Transverse colon (tissue), 4 donors: ENCODE measurements around the gene GGA3. TPM values are rescaled to one million over a fixed set of nuclear protein-coding genes. Genes with fewer than 3 reads are reported as not detected.
A peak's percentile ranks its signal among the peaks of the same experiment; 100 is the strongest.

Source experiments
- DNase-seq: peaks from one replicate; pipeline ENCODE4 v3.0.0-alpha.2; 2019
- H3K27ac ChIP-seq, 4 donors: fragments of 200-600 bp; sonication (generic); 2 replicates each; pipeline ENCODE4 v1.5.1; 2016 to 2018; ENCODE audit warnings: inconsistent platforms in 4 of 4
- H3K27me3 ChIP-seq: fragments of 200-600 bp; sonication (generic); 2 replicates; pipeline ENCODE4 v1.5.1; 2017; ENCODE audit warnings: inconsistent platforms
- H3K36me3 ChIP-seq, 4 donors: fragments of 200-600 bp; sonication (generic); 2 replicates each; pipeline ENCODE4 v1.5.1; 2017 to 2019; ENCODE audit warnings: inconsistent platforms in 4 of 4
- H3K4me1 ChIP-seq, 4 donors: fragments of 200-600 bp; sonication (generic); 2 replicates each; pipeline ENCODE4 v1.5.1; 2017 to 2020; ENCODE audit warnings: inconsistent platforms in 4 of 4
- H3K4me3 ChIP-seq, 4 donors: fragments of 200-600 bp; sonication (generic); 1 replicate in 1 of 4; 2 replicates in 3 of 4; pipeline versions ENCODE4 v1.5.1 to v1.6.1; 2017 to 2019; ENCODE audit warnings: inconsistent platforms in 4 of 4
- H3K9me3 ChIP-seq, 2 donors: fragments of 200-600 bp; sonication (generic); 2 replicates each; pipeline ENCODE4 v1.5.1; 2017 to 2019; ENCODE audit warnings: inconsistent platforms in 2 of 2
- CTCF ChIP-seq, 5 experiments: fragments of 200-600 bp in 3 of 5; fragments of 450-650 bp in 2 of 5; sonication (generic) in 3 of 5; IDR thresholded peaks; 1 replicate in 2 of 5; 2 replicates in 3 of 5; pipeline ENCODE4 v1.5.1; 2016 to 2017; ENCODE audit warnings: antibody characterized with exemption in 5 of 5, inconsistent platforms in 3 of 5, mild to moderate bottlenecking in 2 of 5, moderate library complexity in 1 of 5
- EP300 ChIP-seq: sonication (generic); formaldehyde crosslinking; IDR thresholded peaks from one replicate; pipeline ENCODE4 v1.6.1; 2017; ENCODE audit warnings: antibody characterized with exemption, low read depth
- POLR2A ChIP-seq: fragments of 450-650 bp; IDR thresholded peaks from one replicate; pipeline ENCODE4 v1.6.1; 2016; ENCODE audit warnings: antibody characterized with exemption, mild to moderate bottlenecking, moderate library complexity
- POLR2AphosphoS5 ChIP-seq, 3 donors: sonication (generic); formaldehyde crosslinking; IDR thresholded peaks; one replicate each; pipeline ENCODE4 v1.6.1; 2016; ENCODE audit warnings: antibody characterized with exemption in 3 of 3
- WGBS, 2 donors: methylation state at CpG; one replicate each; pipeline ENCODE4 v1.1.5; 2018; ENCODE audit warnings: low coverage in 1 of 2; 5-methylcytosine and 5-hydroxymethylcytosine counted together
- in situ Hi-C, 4 donors: fragments of 200-750 bp; cut with MboI; loops; one replicate each; pipeline versions ENCODE4 v1.15.0 to v1.15.1; 2017; ENCODE audit warnings: low sequenced_read_pairs in 3 of 4, low pct_ligation_motif_present in 1 of 4, low pct_unique_long_range_greater_than_20kb in 1 of 4
- intact Hi-C: fragments of 100-400 bp; cut with DNase I; formaldehyde crosslinking; loops from one replicate; pipeline ENCODE4 v1.15.1; 2023; ENCODE audit warnings: low total_unique reads
- total RNA-seq, 4 donors: library from RNA; depleted of rRNA; stranded (reverse); fragments of >200 nt; gene quantifications; one replicate each; pipeline ENCODE4 v1.1.0, GENCODE V29; 2016

Gene GGA3
- total RNA-seq, 4 donors from 2014 or later = 36.2 to 134 (median 59.0) TPM

GRCh38 chr17:75242461-75243042 is 18.9 kb downstream of the GGA3 start:
- intact Hi-C loops = no loop called here
- Histone ChIP-seq H3K4me1 (no peaks in the 10 kb centered on the region), H3K27ac (peak overlapping the region in 2 of 4 donors; percentile 12 to 34), H3K9me3 (no peaks in the 10 kb centered on the region), H3K4me3 (no peak overlapping the region), H3K27me3 (no peaks in the 10 kb centered on the region), H3K36me3 (peaks cover 0 to 66% (median 21%) of the 10 kb centered on the region in 4 donors)
- TF ChIP-seq POLR2A (no peak), POLR2AphosphoS5 (IDR thresholded peaks at IDR 0.05) (peak in 1 of 3 donors; percentile 18)
- peak; percentile 37 for DNase-seq
- in situ Hi-C loops = no loop called here
- 40 to 68% methylated on average over 1 to 17 of the region's 17 CpGs for WGBS, 2 donors

- DNase-seq = no peak
- H3K27ac ChIP-seq = peak overlapping the region in 2 of 4 donors; percentile 7 to 12
- no peaks in the 10 kb centered on the region for H3K9me3 ChIP-seq
- H3K4me3 ChIP-seq = no peak overlapping the region
- WGBS, 2 donors = 73% methylated on average over 15 of the region's 15 CpGs; no CpG with 5 or more reads in 1 of the 2 donors
- intact Hi-C loops (no loop called here), in situ Hi-C loops (no loop called here)
- H3K4me1 ChIP-seq = no peaks in the 10 kb centered on the region
- no peaks in the 10 kb centered on the region for H3K27me3 ChIP-seq
- H3K36me3 ChIP-seq = peaks cover 0 to 66% (median 21%) of the 10 kb centered on the region in 4 donors
- TF ChIP-seq EP300 (no peak), CTCF (IDR thresholded peaks at IDR 0.05) (no peak), POLR2A (no peak), POLR2AphosphoS5 (IDR thresholded peaks at IDR 0.05) (no peak)
These were observed 19.4 kb downstream of the GGA3 start for GRCh38 chr17:75241996-75242460.

GRCh38 chr17:75241502-75241901 is 19.9 kb downstream of the GGA3 start:
- Histone ChIP-seq H3K27me3 (no peaks in the 10 kb centered on the region), H3K4me1 (no peaks in the 10 kb centered on the region), H3K4me3 (no peak overlapping the region), H3K36me3 (peaks cover 0 to 68% (median 21%) of the 10 kb centered on the region in 4 donors), H3K9me3 (no peaks in the 10 kb centered on the region), H3K27ac (peak overlapping the region in 1 of 4 donors; percentile 7)
- no peak for TF ChIP-seq EP300
- no peak for TF ChIP-seq CTCF (IDR thresholded peaks at IDR 0.05)
- no peak for TF ChIP-seq POLR2A
- TF ChIP-seq POLR2AphosphoS5 (IDR thresholded peaks at IDR 0.05) = no peak
- intact Hi-C loops = no loop called here
- in situ Hi-C loops = no loop called here
- WGBS, 2 donors = 87 to 90% methylated on average over 7 to 9 of the region's 9 CpGs
- DNase-seq = no peak

GRCh38 chr17:75241143-75241430 is 20.3 kb downstream of the GGA3 start:
- intact Hi-C loops = no loop called here
- Histone ChIP-seq H3K27me3 (no peaks in the 10 kb centered on the region), H3K27ac (no peak overlapping the region), H3K4me3 (no peak overlapping the region), H3K36me3 (peaks cover 0 to 64% (median 19%) of the 10 kb centered on the region in 4 donors), H3K4me1 (no peaks in the 10 kb centered on the region), H3K9me3 (no peaks in the 10 kb centered on the region)
- 77% methylated on average over 7 of the region's 7 CpGs; no CpG with 5 or more reads in 1 of the 2 donors for WGBS, 2 donors
- in situ Hi-C loops = no loop called here
- TF ChIP-seq POLR2A (no peak), POLR2AphosphoS5 (IDR thresholded peaks at IDR 0.05) (no peak), EP300 (no peak), CTCF (IDR thresholded peaks at IDR 0.05) (no peak)
- DNase-seq = no peak
